HG03469 (cell line): Measurements from ENCODE around the gene RAP2C.
"Not testable (repeated sequence)": the region's sequence is repeated elsewhere in the genome, so short reads cannot be mapped to it uniquely, and the experiment has no call there.

Experiments
- ATAC-seq: cut with Tn5 transposase; IDR thresholded peaks from one replicate; pipeline ENCODE4 v1.9.1; 2021; ENCODE audit warnings: mild to moderate bottlenecking, moderate library complexity, moderate number of reproducible peaks; ENCODE audit not compliant: unreplicated experiment

The RAP2C gene

GRCh38 chrX:132200976-132201375 lies 18.3 kb downstream of the RAP2C start:
- ATAC-seq = no peak

GRCh38 chrX:132199941-132200340 lies 19.3 kb downstream of the RAP2C start:
- ATAC-seq = no peak

GRCh38 chrX:132193872-132194574 lies 25.2 kb downstream of the RAP2C start:
- ATAC-seq = no peak

GRCh38 chrX:132191938-132192337 lies 27.3 kb downstream of the RAP2C start:
- no peak for ATAC-seq

GRCh38 chrX:132188175-132188574 lies 31.1 kb downstream of the RAP2C start:
- ATAC-seq = no peak

GRCh38 chrX:132187451-132187850 lies 31.8 kb downstream of the RAP2C start:
- ATAC-seq = no peak

- no peak for ATAC-seq
Observed at GRCh38 chrX:132184871-132185270, 34.4 kb downstream of the RAP2C start.

- no peak for ATAC-seq
Observed at GRCh38 chrX:132181364-132181763, 37.9 kb downstream of the RAP2C start.

- no peak for ATAC-seq
Observed at GRCh38 chrX:132180929-132181328, 38.3 kb downstream of the RAP2C start.

GRCh38 chrX:132173647-132174046 lies 45.6 kb downstream of the RAP2C start:
- ATAC-seq = no peak

GRCh38 chrX:132171881-132172280 lies 47.4 kb downstream of the RAP2C start:
- ATAC-seq = no peak

GRCh38 chrX:132171478-132171877 lies 47.8 kb downstream of the RAP2C start:
- ATAC-seq = no peak

- no peak for ATAC-seq
Observed at GRCh38 chrX:132169554-132169953, 49.7 kb downstream of the RAP2C start.

- ATAC-seq = no peak
Observed at GRCh38 chrX:132165651-132166050, 53.6 kb downstream of the RAP2C start.

- ATAC-seq = no peak
Observed at GRCh38 chrX:132165005-132165404, 54.2 kb downstream of the RAP2C start.

- not testable (repeated sequence) for ATAC-seq
Observed at GRCh38 chrX:132163094-132163493, 56.2 kb downstream of the RAP2C start.

GRCh38 chrX:132153166-132153565 lies 66.1 kb downstream of the RAP2C start:
- ATAC-seq = no peak
